GM19468 (cell line): Measurements from ENCODE around the gene HOATZ.

Source experiments
- ATAC-seq: cut with Tn5 transposase; IDR thresholded peaks from one replicate; pipeline ENCODE4 v1.9.1; 2021; ENCODE audit warnings: mild to moderate bottlenecking, moderate library complexity, moderate number of reproducible peaks; ENCODE audit not compliant: unreplicated experiment; ENCODE audit errors: extremely low read depth

HOATZ gene

GRCh38 chr11:111541254-111542061 is 26.9 kb downstream of the HOATZ start:
- ATAC-seq = no peak

- ATAC-seq = no peak
Measured at GRCh38 chr11:111542606-111543275, 28.2 kb downstream of the HOATZ start.

GRCh38 chr11:111548525-111548924 is 33.9 kb downstream of the HOATZ start:
- ATAC-seq = no peak

- no peak for ATAC-seq
Measured at GRCh38 chr11:111549196-111549868, 34.8 kb downstream of the HOATZ start.

- ATAC-seq = no peak
Measured at GRCh38 chr11:111549869-111550203, 35.3 kb downstream of the HOATZ start.

GRCh38 chr11:111550258-111550657 is 35.7 kb downstream of the HOATZ start:
- no peak for ATAC-seq

GRCh38 chr11:111554532-111554931 is 40.0 kb downstream of the HOATZ start:
- ATAC-seq = no peak

- ATAC-seq = no peak
Measured at GRCh38 chr11:111555255-111555654, 40.7 kb downstream of the HOATZ start.

- no peak for ATAC-seq
Measured at GRCh38 chr11:111557425-111558111, 43.0 kb downstream of the HOATZ start.

- ATAC-seq = no peak
Measured at GRCh38 chr11:111559800-111560464, 45.4 kb downstream of the HOATZ start.

- no peak for ATAC-seq
Measured at GRCh38 chr11:111560800-111561199, 46.2 kb downstream of the HOATZ start.

GRCh38 chr11:111561306-111561705 is 46.7 kb downstream of the HOATZ start:
- ATAC-seq = no peak

GRCh38 chr11:111561791-111562325 is 47.3 kb downstream of the HOATZ start:
- no peak for ATAC-seq

GRCh38 chr11:111562692-111563389 is 48.3 kb downstream of the HOATZ start:
- no peak for ATAC-seq

GRCh38 chr11:111565114-111565720 is 50.6 kb downstream of the HOATZ start:
- ATAC-seq = no peak

GRCh38 chr11:111566324-111566723 is 51.7 kb downstream of the HOATZ start:
- no peak for ATAC-seq

- no peak for ATAC-seq
Measured at GRCh38 chr11:111569476-111569875, 54.9 kb downstream of the HOATZ start.

- ATAC-seq = no peak
Measured at GRCh38 chr11:111570796-111571195, 56.2 kb downstream of the HOATZ start.
